ENCODE data around the gene MED26. TPM values are rescaled to one million over a fixed set of nuclear protein-coding genes. Genes with fewer than 3 reads are reported as not detected.

MED26 gene
- total and polyA plus RNA-seq, 2 of the 13 experiments (the other 11 are each of a cell fraction or from before 2014, with no cell fraction given), result 3.5 to 3.8 TPM

DNA sequence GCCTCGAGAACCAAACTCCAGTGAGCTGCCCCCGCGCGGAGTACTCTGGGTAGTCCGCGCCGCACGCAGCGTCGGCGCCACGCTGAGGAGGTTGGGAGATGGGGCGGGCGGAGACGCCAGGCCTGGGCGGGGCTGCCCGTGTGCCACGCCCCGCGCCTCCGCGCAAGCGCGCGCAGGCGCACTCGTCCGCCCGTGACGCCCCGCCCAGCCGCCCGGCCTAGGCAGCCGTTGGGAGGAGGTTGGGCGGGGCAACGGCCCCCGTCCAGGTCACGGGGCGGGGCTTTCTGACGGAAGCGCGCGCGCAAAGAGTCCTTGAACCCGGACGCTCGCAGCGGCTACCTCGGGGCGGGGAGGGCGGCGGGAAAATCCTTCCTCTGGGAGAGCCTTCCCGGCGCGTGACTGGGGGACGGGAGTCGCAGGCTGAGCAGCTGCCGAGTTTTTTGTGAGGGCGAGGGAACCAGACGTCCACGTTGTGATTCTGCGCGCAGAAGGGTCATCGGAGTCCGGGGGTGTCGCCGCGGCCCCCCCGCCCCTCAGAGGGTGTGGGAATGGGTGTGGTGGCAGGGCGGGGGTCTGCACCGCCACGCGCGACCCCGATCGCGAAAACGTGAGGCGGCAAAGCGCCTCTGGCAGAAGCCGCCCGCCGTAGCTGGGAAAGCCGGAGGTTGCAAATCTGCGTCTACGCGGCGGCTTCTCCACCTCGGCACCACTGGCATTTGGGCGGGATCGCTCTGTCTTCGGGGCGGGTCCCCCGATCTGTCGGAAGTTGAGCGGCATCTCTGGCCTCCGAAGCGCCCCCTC, at the start of gene MED26 (continued):
- TF ChIP-seq, protein P1, sequence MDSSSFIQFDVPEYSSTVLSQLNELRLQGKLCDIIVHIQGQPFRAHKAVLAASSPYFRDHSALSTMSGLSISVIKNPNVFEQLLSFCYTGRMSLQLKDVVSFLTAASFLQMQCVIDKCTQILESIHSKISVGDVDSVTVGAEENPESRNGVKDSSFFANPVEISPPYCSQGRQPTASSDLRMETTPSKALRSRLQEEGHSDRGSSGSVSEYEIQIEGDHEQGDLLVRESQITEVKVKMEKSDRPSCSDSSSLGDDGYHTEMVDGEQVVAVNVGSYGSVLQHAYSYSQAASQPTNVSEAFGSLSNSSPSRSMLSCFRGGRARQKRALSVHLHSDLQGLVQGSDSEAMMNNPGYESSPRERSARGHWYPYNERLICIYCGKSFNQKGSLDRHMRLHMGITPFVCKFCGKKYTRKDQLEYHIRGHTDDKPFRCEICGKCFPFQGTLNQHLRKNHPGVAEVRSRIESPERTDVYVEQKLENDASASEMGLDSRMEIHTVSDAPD (CRISPR knock-in tag; IDR thresholded peaks at IDR 0.05), result 0 out of 2 replicates have a peak, but pooled peaks have one; percentile 40
- TF ChIP-seq, protein P2, sequence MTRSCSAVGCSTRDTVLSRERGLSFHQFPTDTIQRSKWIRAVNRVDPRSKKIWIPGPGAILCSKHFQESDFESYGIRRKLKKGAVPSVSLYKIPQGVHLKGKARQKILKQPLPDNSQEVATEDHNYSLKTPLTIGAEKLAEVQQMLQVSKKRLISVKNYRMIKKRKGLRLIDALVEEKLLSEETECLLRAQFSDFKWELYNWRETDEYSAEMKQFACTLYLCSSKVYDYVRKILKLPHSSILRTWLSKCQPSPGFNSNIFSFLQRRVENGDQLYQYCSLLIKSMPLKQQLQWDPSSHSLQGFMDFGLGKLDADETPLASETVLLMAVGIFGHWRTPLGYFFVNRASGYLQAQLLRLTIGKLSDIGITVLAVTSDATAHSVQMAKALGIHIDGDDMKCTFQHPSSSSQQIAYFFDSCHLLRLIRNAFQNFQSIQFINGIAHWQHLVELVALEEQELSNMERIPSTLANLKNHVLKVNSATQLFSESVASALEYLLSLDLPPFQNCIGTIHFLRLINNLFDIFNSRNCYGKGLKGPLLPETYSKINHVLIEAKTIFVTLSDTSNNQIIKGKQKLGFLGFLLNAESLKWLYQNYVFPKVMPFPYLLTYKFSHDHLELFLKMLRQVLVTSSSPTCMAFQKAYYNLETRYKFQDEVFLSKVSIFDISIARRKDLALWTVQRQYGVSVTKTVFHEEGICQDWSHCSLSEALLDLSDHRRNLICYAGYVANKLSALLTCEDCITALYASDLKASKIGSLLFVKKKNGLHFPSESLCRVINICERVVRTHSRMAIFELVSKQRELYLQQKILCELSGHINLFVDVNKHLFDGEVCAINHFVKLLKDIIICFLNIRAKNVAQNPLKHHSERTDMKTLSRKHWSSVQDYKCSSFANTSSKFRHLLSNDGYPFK (CRISPR knock-in tag; IDR thresholded peaks at IDR 0.05; ENCODE audit: borderline replicate concordance), result peak; percentile 71; the same call in 1 of the 2 replicates
- TF ChIP-seq SP140L (CRISPR knock-in tag; IDR thresholded peaks at IDR 0.05; ENCODE audit: borderline replicate concordance) (no peak), PHF5A (CRISPR knock-in tag; IDR thresholded peaks at IDR 0.05; ENCODE audit: low read depth, unreplicated experiment) (no peak), ZNF501 (CRISPR knock-in tag; IDR thresholded peaks at IDR 0.05) (no peak; the same call in 1 of the 2 replicates), ZNF260 (CRISPR knock-in tag; IDR thresholded peaks at IDR 0.05; ENCODE audit: borderline replicate concordance, low read depth) (no peak), ARNT2 (CRISPR knock-in tag; IDR thresholded peaks at IDR 0.05; ENCODE audit: low read depth) (0 out of 2 replicates have a peak, but pooled peaks have one; percentile 68), HOXA9 (CRISPR knock-in tag; IDR thresholded peaks at IDR 0.05; ENCODE audit: borderline replicate concordance) (0 out of 2 replicates have a peak, but pooled peaks have one; percentile 66), ZNF678 (CRISPR knock-in tag; IDR thresholded peaks at IDR 0.05) (peak; percentile 48; the same call in 1 of the 2 replicates), MBD4 (IDR thresholded peaks at IDR 0.05; ENCODE audit: borderline replicate concordance, low read length) (no peak), ZNF564 (CRISPR knock-in tag; IDR thresholded peaks at IDR 0.05) (no peak; the same call in 1 of the 2 replicates), SIX4 (CRISPR knock-in tag; IDR thresholded peaks at IDR 0.05) (no peak), NR2F1 (CRISPR knock-in tag; IDR thresholded peaks at IDR 0.05) (no peak)
- TF ChIP-seq, protein P3, sequence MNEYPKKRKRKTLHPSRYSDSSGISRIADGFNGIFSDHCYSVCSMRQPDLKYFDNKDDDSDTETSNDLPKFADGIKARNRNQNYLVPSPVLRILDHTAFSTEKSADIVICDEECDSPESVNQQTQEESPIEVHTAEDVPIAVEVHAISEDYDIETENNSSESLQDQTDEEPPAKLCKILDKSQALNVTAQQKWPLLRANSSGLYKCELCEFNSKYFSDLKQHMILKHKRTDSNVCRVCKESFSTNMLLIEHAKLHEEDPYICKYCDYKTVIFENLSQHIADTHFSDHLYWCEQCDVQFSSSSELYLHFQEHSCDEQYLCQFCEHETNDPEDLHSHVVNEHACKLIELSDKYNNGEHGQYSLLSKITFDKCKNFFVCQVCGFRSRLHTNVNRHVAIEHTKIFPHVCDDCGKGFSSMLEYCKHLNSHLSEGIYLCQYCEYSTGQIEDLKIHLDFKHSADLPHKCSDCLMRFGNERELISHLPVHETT (CRISPR knock-in tag; conservative IDR thresholded peaks at IDR 0.05), result peak; percentile 63; the same call in 1 of the 2 replicates
- TF ChIP-seq, protein P4, sequence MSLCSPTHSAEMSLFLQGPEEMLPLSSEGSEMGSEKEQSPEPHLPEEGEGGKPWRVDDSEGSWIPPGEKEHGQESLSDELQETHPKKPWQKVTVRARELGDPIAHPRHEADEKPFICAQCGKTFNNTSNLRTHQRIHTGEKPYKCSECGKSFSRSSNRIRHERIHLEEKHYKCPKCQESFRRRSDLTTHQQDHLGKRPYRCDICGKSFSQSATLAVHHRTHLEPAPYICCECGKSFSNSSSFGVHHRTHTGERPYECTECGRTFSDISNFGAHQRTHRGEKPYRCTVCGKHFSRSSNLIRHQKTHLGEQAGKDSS (CRISPR knock-in tag; IDR thresholded peaks at IDR 0.05; ENCODE audit: borderline replicate concordance, low read depth), result peak; percentile 61; the same call in 1 of the 2 replicates
- TF ChIP-seq, protein P5, sequence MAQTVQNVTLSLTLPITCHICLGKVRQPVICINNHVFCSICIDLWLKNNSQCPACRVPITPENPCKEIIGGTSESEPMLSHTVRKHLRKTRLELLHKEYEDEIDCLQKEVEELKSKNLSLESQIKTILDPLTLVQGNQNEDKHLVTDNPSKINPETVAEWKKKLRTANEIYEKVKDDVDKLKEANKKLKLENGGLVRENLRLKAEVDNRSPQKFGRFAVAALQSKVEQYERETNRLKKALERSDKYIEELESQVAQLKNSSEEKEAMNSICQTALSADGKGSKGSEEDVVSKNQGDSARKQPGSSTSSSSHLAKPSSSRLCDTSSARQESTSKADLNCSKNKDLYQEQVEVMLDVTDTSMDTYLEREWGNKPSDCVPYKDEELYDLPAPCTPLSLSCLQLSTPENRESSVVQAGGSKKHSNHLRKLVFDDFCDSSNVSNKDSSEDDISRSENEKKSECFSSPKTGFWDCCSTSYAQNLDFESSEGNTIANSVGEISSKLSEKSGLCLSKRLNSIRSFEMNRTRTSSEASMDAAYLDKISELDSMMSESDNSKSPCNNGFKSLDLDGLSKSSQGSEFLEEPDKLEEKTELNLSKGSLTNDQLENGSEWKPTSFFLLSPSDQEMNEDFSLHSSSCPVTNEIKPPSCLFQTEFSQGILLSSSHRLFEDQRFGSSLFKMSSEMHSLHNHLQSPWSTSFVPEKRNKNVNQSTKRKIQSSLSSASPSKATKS (CRISPR knock-in tag; IDR thresholded peaks at IDR 0.05), result no peak
- TF ChIP-seq, protein P6, sequence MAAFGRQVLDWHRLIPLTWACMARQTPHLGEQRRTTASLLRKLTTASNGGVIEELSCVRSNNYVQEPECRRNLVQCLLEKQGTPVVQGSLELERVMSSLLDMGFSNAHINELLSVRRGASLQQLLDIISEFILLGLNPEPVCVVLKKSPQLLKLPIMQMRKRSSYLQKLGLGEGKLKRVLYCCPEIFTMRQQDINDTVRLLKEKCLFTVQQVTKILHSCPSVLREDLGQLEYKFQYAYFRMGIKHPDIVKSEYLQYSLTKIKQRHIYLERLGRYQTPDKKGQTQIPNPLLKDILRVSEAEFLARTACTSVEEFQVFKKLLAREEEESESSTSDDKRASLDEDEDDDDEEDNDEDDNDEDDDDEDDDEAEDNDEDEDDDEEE (CRISPR knock-in tag; IDR thresholded peaks at IDR 0.05), result peak; percentile 89; the same call in 1 of the 2 replicates
